HUES48 (cell line): ENCODE results near the gene TGM2.

Experiments used
- H3K27ac ChIP-seq: one replicate; pipeline ENCODE4 v1.7.0; 2013; ENCODE audit warnings: low read depth, low read length, inconsistent platforms
- H3K27me3 ChIP-seq: 2 replicates; pipeline ENCODE4 v1.6.1; 2013; ENCODE audit warnings: mild to moderate bottlenecking, low read length; ENCODE audit not compliant: control insufficient read depth, insufficient read depth
- H3K36me3 ChIP-seq: 2 replicates; pipeline ENCODE4 v1.6.1; 2013; ENCODE audit warnings: low read length; ENCODE audit not compliant: control insufficient read depth, insufficient read depth
- H3K4me1 ChIP-seq: 2 replicates; pipeline ENCODE4 v1.6.1; 2013; ENCODE audit warnings: mild to moderate bottlenecking, low read length; ENCODE audit not compliant: control insufficient read depth, insufficient read depth
- H3K4me3 ChIP-seq: 2 replicates; pipeline ENCODE4 v1.5.1; 2013; ENCODE audit warnings: mild to moderate bottlenecking, low read depth, low read length
- H3K9ac ChIP-seq: 2 replicates; pipeline ENCODE4 v1.6.1; 2013; ENCODE audit warnings: mild to moderate bottlenecking, low read depth, low read length, moderate library complexity
- H3K9me3 ChIP-seq: 2 replicates; pipeline ENCODE4 v1.6.1; 2013; ENCODE audit warnings: low read length; ENCODE audit not compliant: control insufficient read depth, insufficient read depth

The TGM2 gene

GRCh38 chr20:38127920-38128528, 37.0 kb downstream of the TGM2 start:
- Histone ChIP-seq H3K9ac (no peak overlapping the region), H3K9me3 (no peaks in the 10 kb centered on the region), H3K4me3 (no peak overlapping the region), H3K27ac (no peak overlapping the region), H3K4me1 (no peaks in the 10 kb centered on the region), H3K27me3 (no peaks in the 10 kb centered on the region), H3K36me3 (no peaks in the 10 kb centered on the region)

GRCh38 chr20:38126932-38127621, 38.0 kb downstream of the TGM2 start:
- H3K9ac ChIP-seq, result no peak overlapping the region
- H3K9me3 ChIP-seq, result no peaks in the 10 kb centered on the region
- H3K4me1 ChIP-seq, result no peaks in the 10 kb centered on the region
- no peak overlapping the region for H3K4me3 ChIP-seq
- no peaks in the 10 kb centered on the region for H3K36me3 ChIP-seq
- H3K27me3 ChIP-seq, result no peaks in the 10 kb centered on the region
- H3K27ac ChIP-seq, result no peak overlapping the region

GRCh38 chr20:38126146-38126921, 38.7 kb downstream of the TGM2 start:
- Histone ChIP-seq H3K27ac (no peak overlapping the region), H3K4me3 (no peak overlapping the region), H3K9ac (no peak overlapping the region), H3K4me1 (no peaks in the 10 kb centered on the region), H3K9me3 (no peaks in the 10 kb centered on the region), H3K36me3 (no peaks in the 10 kb centered on the region), H3K27me3 (no peaks in the 10 kb centered on the region)

- H3K27ac ChIP-seq, result no peak overlapping the region
- no peak overlapping the region for H3K4me3 ChIP-seq
- H3K27me3 ChIP-seq, result no peaks in the 10 kb centered on the region
- H3K9me3 ChIP-seq, result no peaks in the 10 kb centered on the region
- H3K9ac ChIP-seq, result no peak overlapping the region
- H3K4me1 ChIP-seq, result no peaks in the 10 kb centered on the region
- H3K36me3 ChIP-seq, result no peaks in the 10 kb centered on the region
These were observed 39.7 kb downstream of the TGM2 start for GRCh38 chr20:38125157-38126056.

GRCh38 chr20:38123021-38123587, 42.0 kb downstream of the TGM2 start:
- no peaks in the 10 kb centered on the region for H3K4me1 ChIP-seq
- H3K27me3 ChIP-seq, result no peaks in the 10 kb centered on the region
- no peaks in the 10 kb centered on the region for H3K36me3 ChIP-seq
- H3K27ac ChIP-seq, result no peak overlapping the region
- H3K9ac ChIP-seq, result no peak overlapping the region
- no peak overlapping the region for H3K4me3 ChIP-seq
- no peaks in the 10 kb centered on the region for H3K9me3 ChIP-seq

GRCh38 chr20:38121741-38122140, 43.3 kb downstream of the TGM2 start:
- Histone ChIP-seq H3K9ac (no peak overlapping the region), H3K4me1 (no peaks in the 10 kb centered on the region)

GRCh38 chr20:38120625-38120988, 44.5 kb downstream of the TGM2 start:
- no peaks in the 10 kb centered on the region for H3K9me3 ChIP-seq
- H3K4me1 ChIP-seq, result no peaks in the 10 kb centered on the region
- H3K27ac ChIP-seq, result no peak overlapping the region
- no peaks in the 10 kb centered on the region for H3K36me3 ChIP-seq
- H3K9ac ChIP-seq, result no peak overlapping the region
- H3K4me3 ChIP-seq, result no peak overlapping the region
- H3K27me3 ChIP-seq, result no peaks in the 10 kb centered on the region

More at GRCh38 chr20:38121741-38122140, 43.3 kb downstream of the TGM2 start:
- Histone ChIP-seq H3K4me3 (no peak overlapping the region), H3K9me3 (no peaks in the 10 kb centered on the region), H3K27me3 (no peaks in the 10 kb centered on the region), H3K36me3 (no peaks in the 10 kb centered on the region), H3K27ac (no peak overlapping the region)

- H3K36me3 ChIP-seq, result no peaks in the 10 kb centered on the region
- no peaks in the 10 kb centered on the region for H3K4me1 ChIP-seq
- no peaks in the 10 kb centered on the region for H3K27me3 ChIP-seq
- no peaks in the 10 kb centered on the region for H3K9me3 ChIP-seq
- H3K27ac ChIP-seq, result no peak overlapping the region
- no peak overlapping the region for H3K4me3 ChIP-seq
- H3K9ac ChIP-seq, result no peak overlapping the region
These were observed 45.6 kb downstream of the TGM2 start for GRCh38 chr20:38119446-38119845.

- Histone ChIP-seq H3K9me3 (no peaks in the 10 kb centered on the region), H3K9ac (no peak overlapping the region), H3K27me3 (no peaks in the 10 kb centered on the region), H3K36me3 (no peaks in the 10 kb centered on the region), H3K27ac (no peak overlapping the region), H3K4me1 (no peaks in the 10 kb centered on the region), H3K4me3 (no peak overlapping the region)
These were observed 47.4 kb downstream of the TGM2 start for GRCh38 chr20:38117635-38118034.

GRCh38 chr20:38117205-38117604, 47.9 kb downstream of the TGM2 start:
- no peaks in the 10 kb centered on the region for H3K4me1 ChIP-seq
- no peak overlapping the region for H3K9ac ChIP-seq
- no peak overlapping the region for H3K27ac ChIP-seq
- H3K36me3 ChIP-seq, result no peaks in the 10 kb centered on the region
- H3K9me3 ChIP-seq, result no peaks in the 10 kb centered on the region
- H3K4me3 ChIP-seq, result no peak overlapping the region
- no peaks in the 10 kb centered on the region for H3K27me3 ChIP-seq
